Hepatocyte (in vitro differentiated cells): ENCODE results near the gene MAD1L1. TPM values are rescaled to one million over a fixed set of nuclear protein-coding genes. Genes with fewer than 3 reads are reported as not detected.

ENCODE experiments used
- DNase-seq: peaks from one replicate; pipeline ENCODE4 v3.0.0-alpha.2; 2016; ENCODE audit warnings: low spot score
- H2AFZ ChIP-seq: fragments of 200-600 bp; sonication (generic); 2 replicates; pipeline ENCODE4 v1.6.0; 2016; ENCODE audit warnings: antibody characterized with exemption, mild to moderate bottlenecking
- H3K27ac ChIP-seq: fragments of 200-600 bp; sonication (generic); 2 replicates; pipeline ENCODE4 v1.5.1; 2016; ENCODE audit warnings: mild to moderate bottlenecking
- H3K27me3 ChIP-seq: fragments of 200-600 bp; sonication (generic); 2 replicates; pipeline ENCODE4 v1.6.1; 2016
- H3K36me3 ChIP-seq: fragments of 200-600 bp; sonication (generic); replicated peaks from 2 replicates; pipeline ENCODE4 v1.5.1; 2016; ENCODE audit warnings: low read depth; ENCODE audit not compliant: insufficient read depth
- H3K4me1 ChIP-seq: fragments of 200-600 bp; sonication (generic); 2 replicates; pipeline ENCODE4 v1.5.1; 2016; ENCODE audit warnings: mild to moderate bottlenecking, moderate library complexity; ENCODE audit not compliant: insufficient read depth
- H3K4me2 ChIP-seq: fragments of 200-600 bp; sonication (generic); 2 replicates; pipeline ENCODE4 v1.6.0; 2016
- H3K4me3 ChIP-seq: fragments of 200-600 bp; sonication (generic); 2 replicates; pipeline ENCODE4 v1.5.1; 2016; ENCODE audit warnings: mild to moderate bottlenecking
- H3K79me2 ChIP-seq: fragments of 200-600 bp; sonication (generic); 2 replicates; pipeline ENCODE4 v1.6.0; 2017; ENCODE audit warnings: mild to moderate bottlenecking
- H3K9me2 ChIP-seq: fragments of 200-600 bp; sonication (generic); replicated peaks from 2 replicates; pipeline ENCODE4 v1.6.0; 2017; ENCODE audit warnings: mild to moderate bottlenecking; ENCODE audit not compliant: insufficient read depth
- H3K9me3 ChIP-seq: fragments of 200-600 bp; sonication (generic); 2 replicates; pipeline ENCODE4 v1.5.1; 2016; ENCODE audit warnings: low read depth, mild to moderate bottlenecking
- H4K20me1 ChIP-seq: fragments of 200-600 bp; sonication (generic); 2 replicates; pipeline ENCODE4 v1.6.0; 2016; ENCODE audit warnings: mild to moderate bottlenecking; ENCODE audit not compliant: insufficient read depth, poor library complexity, severe bottlenecking
- EZH2 ChIP-seq: fragments of 200-600 bp; sonication (generic); IDR thresholded peaks from 2 replicates; pipeline ENCODE4 v1.6.1; 2016; ENCODE audit warnings: antibody characterized with exemption, mild to moderate bottlenecking, borderline replicate concordance
- EZH2phosphoT487 ChIP-seq: fragments of 200-600 bp; sonication (generic); IDR thresholded peaks from one replicate; pipeline ENCODE4 v1.6.1; 2018; ENCODE audit warnings: antibody characterized with exemption, mild to moderate bottlenecking, low read depth, moderate library complexity; ENCODE audit not compliant: unreplicated experiment, severe bottlenecking
- WGBS: methylation state at CpG from one replicate; pipeline ENCODE4 v1.1.6; 2016; ENCODE audit warnings: low lambda C conversion rate; ENCODE audit errors: missing lambda C conversion rate; 5-methylcytosine and 5-hydroxymethylcytosine counted together
- polyA plus RNA-seq: library from polyadenylated mRNA; unstranded; fragments of >200 nt; fragmentation: Nextera tagmentation; extraction: Ambion mirVana; gene quantifications from 2 replicates; pipeline ENCODE4 v1.2.1, GENCODE V29; 2016
- total RNA-seq: library from RNA; depleted of rRNA; stranded (reverse); fragments of >200 nt; gene quantifications from 2 replicates; pipeline ENCODE4 v1.2.3, GENCODE V29; 2014
- TF ChIP-seq, protein P1 (sequence below): fragments of 200-600 bp; sonication (generic); IDR thresholded peaks from 2 replicates; pipeline ENCODE4 v1.5.1; 2016; ENCODE audit warnings: antibody characterized with exemption, mild to moderate bottlenecking; ENCODE audit not compliant: poor library complexity

MAD1L1 gene
- total and polyA plus RNA-seq, 2 experiments from 2014 or later: 30.7 to 31.0 TPM

DNA sequence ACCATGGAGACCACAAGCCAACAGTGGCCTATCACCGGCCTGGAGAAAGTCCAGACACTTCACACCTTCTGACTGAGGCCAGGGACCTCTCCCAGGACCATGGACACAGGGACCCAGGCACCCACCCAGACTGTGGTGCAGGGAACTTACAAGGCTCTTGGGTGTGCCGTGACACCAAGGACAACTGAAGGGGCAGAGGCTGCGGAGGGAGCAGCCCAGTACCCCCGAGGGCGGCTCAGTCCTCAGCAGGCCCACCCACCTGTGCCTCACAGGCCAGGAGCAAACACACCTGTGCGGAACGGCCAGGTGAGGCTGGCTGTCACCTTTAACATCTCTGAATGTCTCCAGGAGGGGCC is 182.3 kb downstream of the MAD1L1 start:
- H3K4me2 ChIP-seq: no peak overlapping the region
- no peaks in the 10 kb centered on the region for H3K9me2 ChIP-seq
- no peaks in the 10 kb centered on the region for H3K36me3 ChIP-seq
- H3K4me3 ChIP-seq: no peak overlapping the region
- DNase-seq: no peak
- no peaks in the 10 kb centered on the region for H3K9me3 ChIP-seq
- no peaks in the 10 kb centered on the region for H3K79me2 ChIP-seq
- H3K27ac ChIP-seq: no peak overlapping the region
- H3K27me3 ChIP-seq: no peaks in the 10 kb centered on the region
- H2AFZ ChIP-seq: no peak overlapping the region
- H4K20me1 ChIP-seq: no peaks in the 10 kb centered on the region
- TF ChIP-seq, protein P1, sequence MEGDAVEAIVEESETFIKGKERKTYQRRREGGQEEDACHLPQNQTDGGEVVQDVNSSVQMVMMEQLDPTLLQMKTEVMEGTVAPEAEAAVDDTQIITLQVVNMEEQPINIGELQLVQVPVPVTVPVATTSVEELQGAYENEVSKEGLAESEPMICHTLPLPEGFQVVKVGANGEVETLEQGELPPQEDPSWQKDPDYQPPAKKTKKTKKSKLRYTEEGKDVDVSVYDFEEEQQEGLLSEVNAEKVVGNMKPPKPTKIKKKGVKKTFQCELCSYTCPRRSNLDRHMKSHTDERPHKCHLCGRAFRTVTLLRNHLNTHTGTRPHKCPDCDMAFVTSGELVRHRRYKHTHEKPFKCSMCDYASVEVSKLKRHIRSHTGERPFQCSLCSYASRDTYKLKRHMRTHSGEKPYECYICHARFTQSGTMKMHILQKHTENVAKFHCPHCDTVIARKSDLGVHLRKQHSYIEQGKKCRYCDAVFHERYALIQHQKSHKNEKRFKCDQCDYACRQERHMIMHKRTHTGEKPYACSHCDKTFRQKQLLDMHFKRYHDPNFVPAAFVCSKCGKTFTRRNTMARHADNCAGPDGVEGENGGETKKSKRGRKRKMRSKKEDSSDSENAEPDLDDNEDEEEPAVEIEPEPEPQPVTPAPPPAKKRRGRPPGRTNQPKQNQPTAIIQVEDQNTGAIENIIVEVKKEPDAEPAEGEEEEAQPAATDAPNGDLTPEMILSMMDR: no peak
- TF ChIP-seq EZH2phosphoT487 (no peak), EZH2 (no peak)
- 93% methylated on average over 7 of the region's 7 CpGs for WGBS
- H3K4me1 ChIP-seq: peaks cover 13% of the 10 kb centered on the region

DNA sequence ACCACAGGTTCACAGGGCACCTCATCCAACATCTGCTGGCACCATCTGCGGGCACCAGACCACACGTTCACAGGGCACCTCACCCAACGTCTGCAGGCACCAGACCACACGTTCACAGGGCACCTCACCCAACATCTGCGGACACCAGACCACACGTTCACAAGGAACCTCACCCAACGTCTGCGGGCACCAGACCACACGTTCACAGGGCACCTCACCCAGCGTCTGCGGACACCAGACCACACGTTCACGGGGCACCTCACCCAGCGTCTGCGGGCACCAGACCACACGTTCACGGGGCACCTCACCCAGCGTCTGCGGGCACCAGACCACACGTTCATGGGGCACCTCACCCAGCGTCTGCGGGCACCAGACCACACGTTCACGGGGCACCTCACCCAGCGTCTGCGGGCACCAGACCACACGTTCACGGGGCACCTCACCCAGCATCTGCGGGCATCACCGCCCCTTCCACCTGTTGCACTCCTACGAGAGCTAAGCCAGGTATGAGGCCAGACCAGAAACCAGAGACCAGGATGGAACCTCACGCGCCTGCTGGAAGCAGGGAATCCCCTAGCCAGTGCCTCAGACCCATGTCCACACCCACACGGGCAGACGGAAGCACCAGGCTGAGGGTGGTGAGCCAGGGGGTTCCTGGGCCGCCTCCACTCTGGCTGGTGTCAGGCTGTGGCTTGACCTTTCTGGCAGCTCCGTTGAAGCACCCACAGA is 182.8 kb downstream of the MAD1L1 start:
- H3K27ac ChIP-seq: no peak overlapping the region
- H3K36me3 ChIP-seq: no peaks in the 10 kb centered on the region
- peaks cover 13% of the 10 kb centered on the region for H3K4me1 ChIP-seq
- TF ChIP-seq EZH2phosphoT487 (no peak), EZH2 (no peak)
- TF ChIP-seq, protein P1: no peak
- no peak overlapping the region for H3K4me3 ChIP-seq
- no peak for DNase-seq
- no peak overlapping the region for H3K4me2 ChIP-seq
- no peak overlapping the region for H2AFZ ChIP-seq
- H3K9me3 ChIP-seq: no peaks in the 10 kb centered on the region
- no peaks in the 10 kb centered on the region for H3K9me2 ChIP-seq
- H3K27me3 ChIP-seq: no peaks in the 10 kb centered on the region
- H3K79me2 ChIP-seq: no peaks in the 10 kb centered on the region
- WGBS: 98% methylated on average over 23 of the region's 37 CpGs
- H4K20me1 ChIP-seq: no peaks in the 10 kb centered on the region

- Histone ChIP-seq H3K4me2 (no peak overlapping the region), H3K4me3 (no peak overlapping the region), H3K27me3 (no peaks in the 10 kb centered on the region), H3K9me2 (no peaks in the 10 kb centered on the region), H3K27ac (no peak overlapping the region), H2AFZ (no peak overlapping the region), H3K79me2 (no peaks in the 10 kb centered on the region), H3K36me3 (no peaks in the 10 kb centered on the region), H3K9me3 (no peaks in the 10 kb centered on the region), H4K20me1 (no peaks in the 10 kb centered on the region), H3K4me1 (peaks cover 13% of the 10 kb centered on the region)
- TF ChIP-seq EZH2phosphoT487 (no peak), EZH2 (no peak)
- TF ChIP-seq, protein P1: no peak
- WGBS: 85% methylated on average over 15 of the region's 15 CpGs
- DNase-seq: no peak
Observed at GRCh38 chr7:2049111-2049781, 183.5 kb downstream of the MAD1L1 start.
